Liver (tissue), 9 donors: ENCODE measurements around the gene SNX14. TPM values are rescaled to one million over a fixed set of nuclear protein-coding genes. Genes with fewer than 3 reads are reported as not detected.

ENCODE experiments used
- DNase-seq: peaks from one replicate; pipeline ENCODE4 v3.0.0-alpha.2; 2017; ENCODE audit warnings: low spot score
- H3K27ac ChIP-seq, 2 donors: one replicate each; pipeline ENCODE4 v1.7.0; 2013; ENCODE audit warnings: inconsistent platforms in 2 of 2, low read length in 2 of 2, control low read depth in 1 of 2, low read depth in 1 of 2, mild to moderate bottlenecking in 1 of 2
- H3K27me3 ChIP-seq, 4 donors: one replicate each; pipeline versions ENCODE4 v1.6.1 to v1.7.0; 2013; ENCODE audit warnings: low read length in 3 of 4, inconsistent platforms in 1 of 4, mild to moderate bottlenecking in 1 of 4, moderate library complexity in 1 of 4; ENCODE audit not compliant: control insufficient read depth in 4 of 4, insufficient read depth in 4 of 4
- H3K36me3 ChIP-seq, 4 donors: one replicate each; pipeline versions ENCODE4 v1.6.1 to v1.7.0; 2013; ENCODE audit warnings: low read length in 3 of 4, mild to moderate bottlenecking in 3 of 4, low read depth in 1 of 4, moderate library complexity in 1 of 4; ENCODE audit not compliant: control insufficient read depth in 4 of 4, insufficient read depth in 3 of 4
- H3K4me1 ChIP-seq, 4 donors: one replicate each; pipeline versions ENCODE4 v1.6.1 to v1.7.0; 2013; ENCODE audit warnings: low read length in 3 of 4, mild to moderate bottlenecking in 3 of 4, moderate library complexity in 1 of 4; ENCODE audit not compliant: control insufficient read depth in 4 of 4, insufficient read depth in 4 of 4
- H3K4me3 ChIP-seq, 3 donors: one replicate each; pipeline versions ENCODE4 v1.6.1 to v1.7.0; 2013; ENCODE audit warnings: low read length in 3 of 3, control low read depth in 1 of 3, low read depth in 1 of 3, mild to moderate bottlenecking in 1 of 3
- H3K9ac ChIP-seq, 2 donors: one replicate each; pipeline ENCODE4 v1.7.0; 2013; ENCODE audit warnings: low read length in 2 of 2, mild to moderate bottlenecking in 2 of 2, moderate library complexity in 2 of 2, control low read depth in 1 of 2, low read depth in 1 of 2
- H3K9me3 ChIP-seq, 4 donors: one replicate each; pipeline versions ENCODE4 v1.6.1 to v1.7.0; 2013; ENCODE audit warnings: low read length in 3 of 4; ENCODE audit not compliant: control insufficient read depth in 4 of 4
- ATF3 ChIP-seq: IDR thresholded peaks from 2 replicates; pipeline ENCODE4 v1.6.1; 2016; ENCODE audit warnings: antibody characterized with exemption
- CTCF ChIP-seq: fragments of 150-350 bp; IDR thresholded peaks from 2 replicates; pipeline ENCODE4 v1.5.1; 2017; ENCODE audit warnings: improper control_type of control experiment, low read depth, low read length; ENCODE audit not compliant: missing input control
- FOXA1 ChIP-seq: IDR thresholded peaks from 2 replicates; pipeline ENCODE4 v1.6.1; 2016; ENCODE audit warnings: antibody characterized with exemption
- GABPA ChIP-seq, 2 donors: IDR thresholded peaks in 1 of 2; conservative IDR thresholded peaks in 1 of 2; 2 replicates each; pipeline ENCODE4 v1.6.1; 2016; ENCODE audit warnings: antibody characterized with exemption in 2 of 2, mild to moderate bottlenecking in 1 of 2, moderate library complexity in 1 of 2
- HNF4A ChIP-seq, 2 donors: conservative IDR thresholded peaks; 2 replicates each; pipeline ENCODE4 v1.6.1; 2016; ENCODE audit warnings: antibody characterized with exemption in 2 of 2, mild to moderate bottlenecking in 2 of 2
- HNF4G ChIP-seq: IDR thresholded peaks from 2 replicates; pipeline ENCODE4 v1.6.1; 2016; ENCODE audit warnings: antibody characterized with exemption
- JUND ChIP-seq, 2 donors: IDR thresholded peaks; 2 replicates each; pipeline ENCODE4 v1.6.1; 2016; ENCODE audit warnings: antibody characterized with exemption in 2 of 2
- NR2F2 ChIP-seq: IDR thresholded peaks from 2 replicates; pipeline ENCODE4 v1.6.1; 2016; ENCODE audit warnings: antibody characterized with exemption
- RAD21 ChIP-seq, 2 donors: IDR thresholded peaks; 2 replicates each; pipeline ENCODE4 v1.6.1; 2016; ENCODE audit warnings: antibody characterized with exemption in 2 of 2, mild to moderate bottlenecking in 2 of 2
- REST ChIP-seq: IDR thresholded peaks from 2 replicates; pipeline ENCODE4 v1.6.1; 2016; ENCODE audit warnings: antibody characterized with exemption, mild to moderate bottlenecking
- RXRA ChIP-seq, 2 donors: IDR thresholded peaks; 2 replicates each; pipeline ENCODE4 v1.6.1; 2017 to 2018; ENCODE audit warnings: antibody characterized with exemption in 2 of 2, mild to moderate bottlenecking in 1 of 2
- SP1 ChIP-seq: IDR thresholded peaks from 2 replicates; pipeline ENCODE4 v1.6.1; 2018; ENCODE audit warnings: antibody characterized with exemption, mild to moderate bottlenecking
- TAF1 ChIP-seq: conservative IDR thresholded peaks from 2 replicates; pipeline ENCODE4 v1.6.1; 2016; ENCODE audit warnings: antibody characterized with exemption, mild to moderate bottlenecking
- YY1 ChIP-seq: IDR thresholded peaks from 2 replicates; pipeline ENCODE4 v1.6.1; 2016; ENCODE audit warnings: antibody characterized with exemption, mild to moderate bottlenecking
- ZBTB33 ChIP-seq: IDR thresholded peaks from 2 replicates; pipeline ENCODE4 v1.6.1; 2016; ENCODE audit warnings: antibody characterized with exemption
- WGBS: extraction: QIAGEN DNeasy Blood & Tissue Kit; methylation state at CpG from one replicate; pipeline ENCODE4 v1.1.7; 2013; 5-methylcytosine and 5-hydroxymethylcytosine counted together
- polyA plus RNA-seq, 2 donors: library from polyadenylated mRNA; stranded (reverse) in 1 of 2; unstranded in 1 of 2; fragments of 200-250 nt in 1 of 2; fragments of >200 nt in 1 of 2; fragmentation: Nextera tagmentation in 1 of 2; extraction: Ambion mirVana in 1 of 2; gene quantifications; one replicate each; pipeline versions ENCODE4 v1.2.1 to v1.2.3, GENCODE V29; 2013 to 2015
- total RNA-seq, 2 donors: library from RNA; depleted of rRNA; stranded (reverse); fragments of >200 nt; gene quantifications; one replicate each; pipeline ENCODE4 v1.2.3, GENCODE V29; 2014
- donor health status: healthy.
- donor health status: healthy.
- donor health status: healthy.
- donor health status: healthy.
- donor health status: healthy.

The SNX14 gene
- total and polyA plus RNA-seq, 4 donors = 30.5 to 79.1 (median 52.7) TPM

- Histone ChIP-seq H3K27me3 (no peaks in the 10 kb centered on the region), H3K27ac (no peak overlapping the region), H3K9me3 (no peaks in the 10 kb centered on the region), H3K36me3 (peaks cover 2 to 18% (median 8%) of the 10 kb centered on the region in 4 donors), H3K4me3 (no peak overlapping the region), H3K4me1 (peaks cover 0 to 17% (median 1%) of the 10 kb centered on the region in 4 donors), H3K9ac (no peak overlapping the region)
- 89% methylated on average over 8 of the region's 8 CpGs for WGBS
- no peak for DNase-seq
- TF ChIP-seq TAF1 (no peak), FOXA1 (no peak), CTCF (no peak), HNF4A (conservative IDR thresholded peaks at IDR 0.05) (no peak)
Measured at GRCh38 chr6:85496009-85496579, 97.6 kb downstream of the SNX14 start.

- no peak overlapping the region for H3K4me3 ChIP-seq
- peaks cover 0 to 17% (median under 1%) of the 10 kb centered on the region in 4 donors for H3K4me1 ChIP-seq
- H3K9ac ChIP-seq = no peak overlapping the region
- no peak for TF ChIP-seq RXRA (IDR thresholded peaks at IDR 0.05)
- no peak for TF ChIP-seq YY1
- TF ChIP-seq GABPA (IDR thresholded peaks at IDR 0.05 in 1 of 2, conservative IDR thresholded peaks at IDR 0.05 in 1 of 2) = no peak
- TF ChIP-seq HNF4A (conservative IDR thresholded peaks at IDR 0.05) = no peak
- TF ChIP-seq RAD21 (IDR thresholded peaks at IDR 0.05) = no peak
- no peak for TF ChIP-seq FOXA1
- TF ChIP-seq ZBTB33 = no peak
- TF ChIP-seq SP1 = no peak
- TF ChIP-seq ATF3 = no peak
- TF ChIP-seq TAF1 = no peak
- no peak for TF ChIP-seq CTCF
- no peak for TF ChIP-seq HNF4G
- no peak for TF ChIP-seq JUND (IDR thresholded peaks at IDR 0.05)
- TF ChIP-seq REST = no peak
- TF ChIP-seq NR2F2 = no peak
- H3K27me3 ChIP-seq = no peaks in the 10 kb centered on the region
- H3K9me3 ChIP-seq = no peaks in the 10 kb centered on the region
- DNase-seq = no peak
- no peak overlapping the region for H3K27ac ChIP-seq
- WGBS = 76% methylated on average over 5 of the region's 5 CpGs
- H3K36me3 ChIP-seq = peaks cover 2 to 26% (median 14%) of the 10 kb centered on the region in 4 donors
Measured at GRCh38 chr6:85494547-85495536, 98.8 kb downstream of the SNX14 start.
